Breast epithelium (tissue), 3 donors: ENCODE data around the gene NPY4R2.
"Not testable (repeated sequence)": the region's sequence is repeated elsewhere in the genome, so short reads cannot be mapped to it uniquely, and the experiment has no call there.

Source experiments
- CTCF ChIP-seq, 3 donors: fragments of 450-650 bp; IDR thresholded peaks; one replicate each; pipeline ENCODE4 v1.5.1; 2016 to 2017; ENCODE audit warnings: antibody characterized with exemption in 3 of 3, mild to moderate bottlenecking in 3 of 3, moderate library complexity in 3 of 3
- POLR2A ChIP-seq: fragments of 450-650 bp; IDR thresholded peaks from one replicate; pipeline ENCODE4 v1.6.1; 2016; ENCODE audit warnings: antibody characterized with exemption, mild to moderate bottlenecking, moderate library complexity
- POLR2AphosphoS5 ChIP-seq, 3 donors: sonication (generic); formaldehyde crosslinking; IDR thresholded peaks; one replicate each; pipeline ENCODE4 v1.6.1; 2017; ENCODE audit warnings: antibody characterized with exemption in 3 of 3

DNA sequence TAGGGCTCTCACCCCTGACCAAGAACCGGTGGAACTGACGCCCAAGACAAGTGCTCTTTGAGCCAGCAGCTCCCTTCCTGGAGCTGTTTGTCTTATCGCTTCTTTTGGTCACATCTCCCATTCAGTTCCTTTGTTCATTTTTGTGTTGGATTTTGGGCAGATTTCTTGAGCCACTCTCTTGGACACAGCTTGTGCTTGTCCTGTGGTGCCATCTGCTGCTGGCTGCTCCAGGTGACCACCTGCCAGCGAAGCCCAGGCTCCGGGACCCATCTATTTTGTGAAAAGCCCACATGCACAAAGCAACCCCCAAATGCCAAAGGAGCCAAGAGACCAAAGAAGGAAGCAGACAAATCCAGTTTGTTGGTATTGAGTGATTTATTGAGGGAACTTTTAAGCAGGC lies 6.2 kb downstream of the NPY4R2 start:
- TF ChIP-seq CTCF (IDR thresholded peaks at IDR 0.05); POLR2A; POLR2AphosphoS5 (IDR thresholded peaks at IDR 0.05): not testable (repeated sequence)
